H9 (cell line): ENCODE results near the gene FOXF1. TPM values are rescaled to one million over a fixed set of nuclear protein-coding genes. Genes with fewer than 3 reads are reported as not detected.

Experiments
- DNase-seq: peaks from one replicate; pipeline ENCODE4 v3.0.0-alpha.2; 2017
- H2AFZ ChIP-seq: one replicate; pipeline ENCODE4 v1.6.1; 2013; ENCODE audit warnings: mild to moderate bottlenecking, low read length, control low read depth, moderate library complexity
- H2AK5ac ChIP-seq: 2 replicates; pipeline ENCODE4 v1.6.1; 2013; ENCODE audit warnings: low read length, control low read depth, mixed read lengths; ENCODE audit not compliant: insufficient read length
- H2BK120ac ChIP-seq: one replicate; pipeline ENCODE4 v1.6.1; 2013; ENCODE audit warnings: low read depth, mild to moderate bottlenecking, low read length, control low read depth, inconsistent platforms; ENCODE audit not compliant: poor library complexity, severe bottlenecking
- H2BK12ac ChIP-seq: 2 replicates; pipeline ENCODE4 v1.6.1; 2013; ENCODE audit warnings: low read length, control low read depth, mixed read lengths, low read depth; ENCODE audit not compliant: insufficient read length
- H2BK15ac ChIP-seq: 2 replicates; pipeline ENCODE4 v1.6.1; 2013; ENCODE audit warnings: low read depth, low read length, control low read depth
- H2BK20ac ChIP-seq: one replicate; pipeline ENCODE4 v1.6.1; 2013; ENCODE audit warnings: low read depth, mild to moderate bottlenecking, low read length, control low read depth, inconsistent platforms; ENCODE audit not compliant: poor library complexity, severe bottlenecking
- H2BK5ac ChIP-seq: 2 replicates; pipeline ENCODE4 v1.6.1; 2013; ENCODE audit warnings: low read length, control low read depth, mixed read lengths; ENCODE audit not compliant: insufficient read length
- H3K14ac ChIP-seq: 2 replicates; pipeline ENCODE4 v1.6.1; 2013; ENCODE audit warnings: low read length, control low read depth; ENCODE audit not compliant: insufficient read depth
- H3K18ac ChIP-seq: 2 replicates; pipeline ENCODE4 v1.6.1; 2013; ENCODE audit warnings: low read depth, mild to moderate bottlenecking, mixed read lengths, low read length, control low read depth; ENCODE audit not compliant: insufficient read length
- H3K23ac ChIP-seq: 2 replicates; pipeline ENCODE4 v1.6.1; 2013; ENCODE audit warnings: low read length, control low read depth, mixed read lengths, low read depth; ENCODE audit not compliant: insufficient read length
- H3K23me2 ChIP-seq: 2 replicates; pipeline ENCODE4 v1.6.1; 2013; ENCODE audit warnings: low read depth, mild to moderate bottlenecking, mixed read lengths, low read length, control low read depth; ENCODE audit not compliant: insufficient read length, poor library complexity, severe bottlenecking
- H3K27ac ChIP-seq: 2 replicates; pipeline ENCODE4 v1.5.1; 2013; ENCODE audit warnings: low read length, control low read depth, mixed read lengths, low read depth; ENCODE audit not compliant: insufficient read length
- H3K27me3 ChIP-seq: 2 replicates; pipeline ENCODE4 v1.6.1; 2013; ENCODE audit warnings: low read length, control low read depth, inconsistent platforms; ENCODE audit not compliant: insufficient read depth
- H3K4ac ChIP-seq: 2 replicates; pipeline ENCODE4 v1.6.1; 2013; ENCODE audit warnings: low read depth, mild to moderate bottlenecking, control low read depth, inconsistent platforms, low read length, moderate library complexity
- H3K4me1 ChIP-seq: 2 replicates; pipeline ENCODE4 v1.6.1; 2013; ENCODE audit warnings: low read length, control low read depth, inconsistent platforms; ENCODE audit not compliant: insufficient read depth
- H3K4me2 ChIP-seq: 2 replicates; pipeline ENCODE4 v1.6.1; 2013; ENCODE audit warnings: low read length, control low read depth, mixed read lengths; ENCODE audit not compliant: insufficient read length, insufficient read depth
- H3K56ac ChIP-seq: 2 replicates; pipeline ENCODE4 v1.6.1; 2013; ENCODE audit warnings: low read depth, mild to moderate bottlenecking, mixed read lengths, low read length, control low read depth; ENCODE audit not compliant: insufficient read length
- H3K79me1 ChIP-seq: 2 replicates; pipeline ENCODE4 v1.6.1; 2013; ENCODE audit warnings: low read depth, mild to moderate bottlenecking, moderate library complexity, low read length, control low read depth, inconsistent platforms; ENCODE audit not compliant: insufficient read depth, poor library complexity, severe bottlenecking
- H3K79me2 ChIP-seq: 2 replicates; pipeline ENCODE4 v1.6.1; 2013; ENCODE audit warnings: low read length, control low read depth, inconsistent platforms; ENCODE audit not compliant: insufficient read depth
- H3K9ac ChIP-seq: 2 replicates; pipeline ENCODE4 v1.6.1; 2013; ENCODE audit warnings: low read length, control low read depth, mixed read lengths; ENCODE audit not compliant: insufficient read length; ENCODE audit errors: extremely low read depth
- H3K9me3 ChIP-seq: one replicate; pipeline ENCODE4 v1.6.1; 2013; ENCODE audit warnings: low read depth, low read length, inconsistent platforms; ENCODE audit not compliant: control insufficient read depth
- H3T11ph ChIP-seq: one replicate; pipeline ENCODE4 v1.6.1; 2013; ENCODE audit warnings: mild to moderate bottlenecking, low read length, control low read depth, inconsistent platforms
- H4K20me1 ChIP-seq: one replicate; pipeline ENCODE4 v1.6.1; 2013; ENCODE audit not compliant: control insufficient read depth, insufficient read length, insufficient read depth
- H4K5ac ChIP-seq: 2 replicates; pipeline ENCODE4 v1.6.1; 2013; ENCODE audit warnings: low read depth, mild to moderate bottlenecking, mixed read lengths, low read length, control low read depth; ENCODE audit not compliant: insufficient read length
- H4K8ac ChIP-seq: replicated peaks from 2 replicates; pipeline ENCODE4 v1.6.1; 2013; ENCODE audit warnings: low read length, control low read depth, mixed read lengths, low read depth; ENCODE audit not compliant: insufficient read length
- H4K91ac ChIP-seq: 2 replicates; pipeline ENCODE4 v1.6.1; 2013; ENCODE audit warnings: low read depth, mild to moderate bottlenecking, moderate library complexity, mixed read lengths, low read length, control low read depth; ENCODE audit not compliant: insufficient read length
- H3K27ac Mint-ChIP-seq, 3 experiments: 2 replicates in 2 of 3; 3 replicates in 1 of 3; pipeline ENCODE4 v1.8.0; 2020 to 2021; ENCODE audit warnings: mixed read lengths in 3 of 3, mild to moderate bottlenecking in 1 of 3, moderate library complexity in 1 of 3
- H3K27me3 Mint-ChIP-seq: 2 replicates; pipeline ENCODE4 v1.8.0; 2021; ENCODE audit warnings: low read depth, mild to moderate bottlenecking, moderate library complexity, mixed read lengths
- H3K36me3 Mint-ChIP-seq, 3 experiments: 2 replicates in 2 of 3; 3 replicates in 1 of 3; pipeline ENCODE4 v1.8.0; 2020 to 2021; ENCODE audit warnings: low read depth in 3 of 3, mixed read lengths in 3 of 3; ENCODE audit not compliant: insufficient read depth in 1 of 3
- H3K4me1 Mint-ChIP-seq, 2 experiments: 2 replicates each; pipeline ENCODE4 v1.8.0; 2020; ENCODE audit warnings: mixed read lengths in 2 of 2
- H3K4me3 Mint-ChIP-seq, 2 experiments: 2 replicates in 1 of 2; 3 replicates in 1 of 2; pipeline ENCODE4 v1.8.0; 2020 to 2021; ENCODE audit warnings: mild to moderate bottlenecking in 2 of 2, mixed read lengths in 2 of 2, moderate library complexity in 1 of 2
- H3K9me3 Mint-ChIP-seq, 2 experiments: 2 replicates in 1 of 2; 3 replicates in 1 of 2; pipeline ENCODE4 v1.8.0; 2020; ENCODE audit warnings: mild to moderate bottlenecking in 2 of 2, mixed read lengths in 2 of 2, moderate library complexity in 1 of 2
- CTCF ChIP-seq: fragments of 200-600 bp; sonication (generic); conservative IDR thresholded peaks from 3 replicates; pipeline ENCODE4 v1.8.0; 2021; ENCODE audit warnings: antibody characterized with exemption, mild to moderate bottlenecking
- WGBS: extraction: QIAGEN DNeasy Blood & Tissue Kit; methylation state at CpG from one replicate; pipeline ENCODE4 v1.1.7; 2013; ENCODE audit warnings: missing lambda C conversion rate, low lambda C conversion rate, mixed read lengths; ENCODE audit not compliant: insufficient read length; ENCODE audit errors: extremely low coverage; 5-methylcytosine and 5-hydroxymethylcytosine counted together
- total RNA-seq: library from RNA; stranded (reverse); gene quantifications from 2 replicates; pipeline ENCODE4 v1.2.1, GENCODE V29; 2021

Gene FOXF1
- total RNA-seq, 1 experiment from 2014 or later: not detected

- H2BK120ac ChIP-seq: no peak overlapping the region
- H3K4me2 ChIP-seq: no peak overlapping the region
- no peak overlapping the region for H3K9ac ChIP-seq
These were observed 10.2 kb downstream of the FOXF1 start for GRCh38 chr16:86520317-86521210.

More at GRCh38 chr16:86520317-86521210, 10.2 kb downstream of the FOXF1 start:
- no peak overlapping the region for H4K91ac ChIP-seq
- H2BK20ac ChIP-seq: no peak overlapping the region
- H3K4me3 Mint-ChIP-seq: peak overlapping the region in 1 of 2 experiments; percentile 22; a peak in 1 of 5 replicates
- no peak overlapping the region for H3K18ac ChIP-seq
- H3K4me1 ChIP-seq: no peaks in the 10 kb centered on the region
- peaks cover 29% of the 10 kb centered on the region for H3K27me3 ChIP-seq
- no peak overlapping the region for H4K5ac ChIP-seq
- H4K8ac ChIP-seq: no peak overlapping the region
- H3K14ac ChIP-seq: no peak overlapping the region
- H3K27ac ChIP-seq: no peak overlapping the region
- H3K9me3 Mint-ChIP-seq: peaks cover 0 to 3% of the 10 kb centered on the region in 2 experiments; a peak in 1 of 5 replicates
- no peaks in the 10 kb centered on the region for H3K23me2 ChIP-seq
- no peak overlapping the region for H2BK12ac ChIP-seq
- DNase-seq: no peak
- H3K23ac ChIP-seq: no peak overlapping the region
- H3K27ac Mint-ChIP-seq: no peak overlapping the region
- no peaks in the 10 kb centered on the region for H3K79me2 ChIP-seq
- H2BK5ac ChIP-seq: no peak overlapping the region
- no peak overlapping the region for H2AK5ac ChIP-seq
- no peaks in the 10 kb centered on the region for H4K20me1 ChIP-seq
- no peak overlapping the region for H3K4ac ChIP-seq
- TF ChIP-seq CTCF: no peak
- no peaks in the 10 kb centered on the region for H3K36me3 Mint-ChIP-seq
- H3K9me3 ChIP-seq: no peaks in the 10 kb centered on the region
- no peak overlapping the region for H2BK15ac ChIP-seq
- H2AFZ ChIP-seq: no peak overlapping the region
- H3K27me3 Mint-ChIP-seq: peaks cover 72% of the 10 kb centered on the region
- H3T11ph ChIP-seq: no peak overlapping the region
- no CpG with 5 or more reads among the region's 30 CpGs for WGBS
- peaks cover 5 to 13% of the 10 kb centered on the region in 2 experiments; a peak in 3 of 4 replicates for H3K4me1 Mint-ChIP-seq
- no peak overlapping the region for H3K56ac ChIP-seq
- H3K79me1 ChIP-seq: no peaks in the 10 kb centered on the region
